Measurements from ENCODE around the gene SCUBE1.
A peak's percentile ranks its signal among the peaks of the same experiment; 100 is the strongest.

The SCUBE1 gene

GRCh38 chr22:43233529-43233928 is 109.6 kb downstream of the SCUBE1 start:
- no peak for DNase-seq

GRCh38 chr22:43232445-43232844 is 110.7 kb downstream of the SCUBE1 start:
- no peak for DNase-seq

GRCh38 chr22:43231724-43232034 is 111.5 kb downstream of the SCUBE1 start:
- DNase-seq: no peak

GRCh38 chr22:43230971-43231723 is 112.0 kb downstream of the SCUBE1 start:
- peak; percentile 64 for DNase-seq

- DNase-seq: no peak
These were observed 112.6 kb downstream of the SCUBE1 start for GRCh38 chr22:43230571-43230970.

- no peak for DNase-seq
These were observed 114.3 kb downstream of the SCUBE1 start for GRCh38 chr22:43228863-43229262.

GRCh38 chr22:43228330-43228729 is 114.8 kb downstream of the SCUBE1 start:
- no peak for DNase-seq

- DNase-seq: no peak
These were observed 115.9 kb downstream of the SCUBE1 start for GRCh38 chr22:43227239-43227630.

GRCh38 chr22:43226377-43227238 is 116.6 kb downstream of the SCUBE1 start:
- DNase-seq: no peak

GRCh38 chr22:43225609-43226008 is 117.6 kb downstream of the SCUBE1 start:
- no peak for DNase-seq

GRCh38 chr22:43222987-43223386 is 120.2 kb downstream of the SCUBE1 start:
- no peak for DNase-seq

GRCh38 chr22:43222262-43222661 is 120.9 kb downstream of the SCUBE1 start:
- DNase-seq: no peak

- DNase-seq: no peak
These were observed 122.4 kb downstream of the SCUBE1 start for GRCh38 chr22:43220625-43221380.

- DNase-seq: no peak
These were observed 124.4 kb downstream of the SCUBE1 start for GRCh38 chr22:43218786-43219185.

- DNase-seq: no peak
These were observed 125.7 kb downstream of the SCUBE1 start for GRCh38 chr22:43217285-43218030.

GRCh38 chr22:43216738-43217137 is 126.4 kb downstream of the SCUBE1 start:
- DNase-seq: no peak

- no peak for DNase-seq
These were observed 129.2 kb downstream of the SCUBE1 start for GRCh38 chr22:43213962-43214361.

GRCh38 chr22:43213051-43213450 is 130.1 kb downstream of the SCUBE1 start:
- no peak for DNase-seq

GRCh38 chr22:43212434-43212952 is 130.7 kb downstream of the SCUBE1 start:
- no peak for DNase-seq

GRCh38 chr22:43211941-43212433 is 131.2 kb downstream of the SCUBE1 start:
- no peak for DNase-seq

- no peak for DNase-seq
These were observed 132.3 kb downstream of the SCUBE1 start for GRCh38 chr22:43210631-43211515.

All from stimulated activated CD4-positive, alpha-beta T cell treated with anti-CD3 and anti-CD28 coated beads, Interleukin-1b, Interleukin-23, amount 100 ng/mL, for 48 hours (primary cell).